Upper lobe of left lung (tissue), 6 donors: ENCODE data around the gene ST3GAL3. TPM values are rescaled to one million over a fixed set of nuclear protein-coding genes. Genes with fewer than 3 reads are reported as not detected.
"Not testable (repeated sequence)": the region's sequence is repeated elsewhere in the genome, so short reads cannot be mapped to it uniquely, and the experiment has no call there.

Experiments used
- ATAC-seq, 2 donors: fragments of 200-7000 bp; cut with Tn5 transposase; one replicate each; pipeline ENCODE4 v1.9.1; 2022; ENCODE audit warnings: mild to moderate bottlenecking in 2 of 2, moderate library complexity in 2 of 2; ENCODE audit not compliant: low FRiP score in 2 of 2
- DNase-seq, 2 donors: peaks; one replicate each; pipeline ENCODE4 v3.0.0-alpha.2; 2019 to 2020
- H3K27ac ChIP-seq, 4 donors: fragments of 200-600 bp; sonication (generic); one replicate each; pipeline ENCODE4 v1.5.1; 2016 to 2019
- H3K27me3 ChIP-seq, 4 donors: fragments of 200-600 bp; sonication (generic); one replicate each; pipeline ENCODE4 v1.5.1; 2017 to 2019
- H3K36me3 ChIP-seq, 4 donors: fragments of 200-600 bp; sonication (generic); one replicate each; pipeline ENCODE4 v1.5.1; 2016 to 2019
- H3K4me1 ChIP-seq, 4 donors: fragments of 200-600 bp; sonication (generic); one replicate each; pipeline ENCODE4 v1.5.1; 2018 to 2019
- H3K4me3 ChIP-seq, 4 donors: fragments of 200-600 bp; sonication (generic); one replicate each; pipeline ENCODE4 v1.5.1; 2017 to 2019; ENCODE audit warnings: mild to moderate bottlenecking in 2 of 4, moderate library complexity in 1 of 4
- H3K9me3 ChIP-seq, 4 donors: fragments of 200-600 bp; sonication (generic); one replicate each; pipeline ENCODE4 v1.5.1; 2018 to 2019
- EP300 ChIP-seq, 4 donors: sonication (generic); formaldehyde crosslinking; IDR thresholded peaks; one replicate each; pipeline ENCODE4 v1.5.1; 2017; ENCODE audit warnings: antibody characterized with exemption in 4 of 4, control low read depth in 2 of 4
- POLR2A ChIP-seq, 4 donors: fragments of 450-650 bp; IDR thresholded peaks; one replicate each; pipeline ENCODE4 v1.5.1; 2016 to 2017; ENCODE audit warnings: antibody characterized with exemption in 4 of 4, mild to moderate bottlenecking in 2 of 4
- POLR2AphosphoS5 ChIP-seq, 2 donors: sonication (generic); formaldehyde crosslinking; IDR thresholded peaks; one replicate each; pipeline ENCODE4 v1.5.1; 2017; ENCODE audit warnings: antibody characterized with exemption in 2 of 2
- WGBS, 2 donors: methylation state at CpG; one replicate each; pipeline ENCODE4 v1.1.5; 2017 to 2018; 5-methylcytosine and 5-hydroxymethylcytosine counted together
- total RNA-seq, 6 donors: library from RNA; depleted of rRNA in 4 of 6; stranded (reverse); fragments of >200 nt in 4 of 6; gene quantifications; one replicate each; pipeline versions ENCODE4 v1.1.0 to v1.2.1, GENCODE V29; 2016 to 2021
- TF ChIP-seq, protein P1 (sequence below), 6 experiments: fragments of 450-650 bp in 4 of 6; fragments of 200-600 bp in 2 of 6; sonication (generic) in 2 of 6; IDR thresholded peaks; one replicate each; pipeline ENCODE4 v1.5.1; 2016 to 2019; ENCODE audit warnings: antibody characterized with exemption in 6 of 6
- donor health status: DM: no; HTN: no; CAD: no; lungs with moderate emphysema.
- donor health status: DM: no; HTN: yes; CAD: no; lungs with severe emphysema.

Gene ST3GAL3
- total RNA-seq, 6 donors from 2014 or later: 14.4 to 46.1 (median 19.2) TPM

- Histone ChIP-seq H3K4me1 (peaks cover 10 to 25% (median 16%) of the 10 kb centered on the region in 4 donors), H3K4me3 (no peak overlapping the region), H3K9me3 (no peaks in the 10 kb centered on the region), H3K27ac (no peak overlapping the region), H3K36me3 (no peaks in the 10 kb centered on the region), H3K27me3 (no peaks in the 10 kb centered on the region)
- ATAC-seq (no peak), DNase-seq (no peak)
- TF ChIP-seq, protein P1, sequence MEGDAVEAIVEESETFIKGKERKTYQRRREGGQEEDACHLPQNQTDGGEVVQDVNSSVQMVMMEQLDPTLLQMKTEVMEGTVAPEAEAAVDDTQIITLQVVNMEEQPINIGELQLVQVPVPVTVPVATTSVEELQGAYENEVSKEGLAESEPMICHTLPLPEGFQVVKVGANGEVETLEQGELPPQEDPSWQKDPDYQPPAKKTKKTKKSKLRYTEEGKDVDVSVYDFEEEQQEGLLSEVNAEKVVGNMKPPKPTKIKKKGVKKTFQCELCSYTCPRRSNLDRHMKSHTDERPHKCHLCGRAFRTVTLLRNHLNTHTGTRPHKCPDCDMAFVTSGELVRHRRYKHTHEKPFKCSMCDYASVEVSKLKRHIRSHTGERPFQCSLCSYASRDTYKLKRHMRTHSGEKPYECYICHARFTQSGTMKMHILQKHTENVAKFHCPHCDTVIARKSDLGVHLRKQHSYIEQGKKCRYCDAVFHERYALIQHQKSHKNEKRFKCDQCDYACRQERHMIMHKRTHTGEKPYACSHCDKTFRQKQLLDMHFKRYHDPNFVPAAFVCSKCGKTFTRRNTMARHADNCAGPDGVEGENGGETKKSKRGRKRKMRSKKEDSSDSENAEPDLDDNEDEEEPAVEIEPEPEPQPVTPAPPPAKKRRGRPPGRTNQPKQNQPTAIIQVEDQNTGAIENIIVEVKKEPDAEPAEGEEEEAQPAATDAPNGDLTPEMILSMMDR (IDR thresholded peaks at IDR 0.05): no peak
- TF ChIP-seq POLR2AphosphoS5 (IDR thresholded peaks at IDR 0.05) (no peak), EP300 (IDR thresholded peaks at IDR 0.05) (no peak), POLR2A (IDR thresholded peaks at IDR 0.05) (no peak)
- 55 to 66% methylated on average over 3 of the region's 3 CpGs for WGBS, 2 donors
Measured at GRCh38 chr1:43832255-43832654, 124.9 kb downstream of the ST3GAL3 start.

DNA sequence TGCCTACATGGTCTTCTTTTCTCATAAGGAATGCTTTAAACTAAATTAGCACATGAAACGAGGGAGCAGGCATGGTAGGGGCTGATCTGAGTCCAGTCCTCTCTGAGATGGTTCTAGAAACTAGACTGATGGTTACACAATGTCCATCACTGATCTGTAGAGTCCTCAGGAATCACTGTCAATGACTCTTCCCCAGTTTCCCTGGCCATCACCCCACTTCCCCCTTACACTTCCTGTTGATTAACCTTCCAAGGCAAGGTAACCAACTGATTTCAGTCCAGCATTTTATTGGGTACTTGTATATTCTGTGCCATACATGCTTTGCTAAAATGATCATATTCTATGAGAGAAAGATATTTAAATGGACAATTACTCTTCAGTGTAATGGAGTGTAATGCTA is 125.7 kb downstream of the ST3GAL3 start:
- no peak for DNase-seq

DNA sequence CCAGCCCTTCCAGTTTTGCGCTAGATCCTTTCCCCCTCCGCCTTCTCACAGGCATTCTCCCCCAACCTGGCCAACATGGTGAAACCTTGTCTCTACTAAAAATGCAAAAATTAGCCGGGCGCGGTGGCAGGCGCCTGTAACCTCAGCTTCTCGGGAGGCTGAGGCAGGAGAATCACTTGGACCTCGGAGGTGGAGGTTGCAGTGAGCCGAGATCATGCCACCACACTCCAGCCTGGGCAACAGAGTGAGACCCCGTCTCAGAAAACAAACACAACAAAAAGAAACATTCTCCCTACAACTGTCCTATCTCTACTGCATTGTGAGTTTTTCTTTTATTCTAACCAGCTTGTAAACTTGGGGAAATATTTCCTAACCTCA is 126.6 kb downstream of the ST3GAL3 start:
- 75 to 94% methylated on average over 5 to 10 of the region's 10 CpGs for WGBS, 2 donors
- ATAC-seq, DNase-seq: not testable (repeated sequence)

More for the DNA sequence above, 125.7 kb downstream of the ST3GAL3 start:
- H3K9me3 ChIP-seq: no peaks in the 10 kb centered on the region
- H3K27me3 ChIP-seq: no peaks in the 10 kb centered on the region
- H3K36me3 ChIP-seq: no peaks in the 10 kb centered on the region
- H3K4me1 ChIP-seq: peaks cover 10 to 25% (median 16%) of the 10 kb centered on the region in 4 donors
- TF ChIP-seq POLR2AphosphoS5 (IDR thresholded peaks at IDR 0.05) (no peak), EP300 (IDR thresholded peaks at IDR 0.05) (no peak), POLR2A (IDR thresholded peaks at IDR 0.05) (no peak)
- TF ChIP-seq, protein P1 (IDR thresholded peaks at IDR 0.05): no peak
- 80 to 100% methylated on average over 1 of the region's 1 CpG for WGBS, 2 donors
- H3K27ac ChIP-seq: peak overlapping the region in 1 of 4 donors; percentile 82
- no peak for ATAC-seq
- no peak overlapping the region for H3K4me3 ChIP-seq

DNA sequence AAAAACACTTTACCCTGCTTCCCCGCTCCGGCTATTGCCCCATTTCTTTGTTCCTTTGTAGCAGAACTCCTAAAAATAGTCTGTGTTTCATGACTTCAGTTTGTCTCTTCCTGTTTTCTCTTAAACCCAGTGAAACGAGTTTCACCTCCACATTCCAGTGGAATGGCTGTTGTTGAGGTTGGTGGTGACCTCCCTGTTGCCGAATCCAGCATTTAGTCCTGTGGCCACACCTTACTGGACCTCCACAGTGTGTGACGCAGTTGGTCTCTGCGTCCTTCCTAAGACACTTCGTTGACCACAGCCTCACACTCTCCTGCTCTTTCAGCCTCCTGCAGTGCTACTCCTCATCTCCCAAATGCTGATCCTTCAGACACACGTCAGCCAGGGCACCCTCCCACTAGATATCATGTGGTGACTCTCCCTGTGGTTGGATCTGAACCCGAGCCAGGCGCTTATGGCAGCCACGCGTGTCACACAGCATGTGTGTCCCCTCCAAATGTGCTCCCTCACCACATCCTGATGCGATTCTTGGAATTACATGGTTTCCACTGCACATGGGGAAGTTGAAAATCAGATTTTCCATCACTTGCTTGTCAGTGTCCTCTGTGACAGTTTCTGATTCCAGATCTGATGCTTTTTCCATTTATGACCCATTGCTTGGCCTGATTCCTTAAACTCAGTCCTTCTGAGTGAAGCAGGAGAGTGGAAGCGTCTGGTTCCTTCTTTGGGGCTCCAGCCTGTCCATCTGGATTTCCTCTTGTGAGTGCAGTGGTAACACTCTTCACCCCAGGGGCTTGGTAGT is 127.1 kb downstream of the ST3GAL3 start:
- TF ChIP-seq POLR2AphosphoS5 (IDR thresholded peaks at IDR 0.05) (peak in 1 of 2 donors; percentile 41), POLR2A (IDR thresholded peaks at IDR 0.05) (no peak)
- Histone ChIP-seq H3K9me3 (no peaks in the 10 kb centered on the region), H3K36me3 (peaks cover 0 to 15% (median 3%) of the 10 kb centered on the region in 4 donors), H3K4me1 (peaks cover 10 to 25% (median 16%) of the 10 kb centered on the region in 4 donors), H3K27me3 (no peaks in the 10 kb centered on the region), H3K27ac (peak overlapping the region; percentile 48 to 82 (median 69)), H3K4me3 (no peak overlapping the region)
- peak in 1 of 2 donors; percentile 56 for ATAC-seq
- WGBS, 2 donors: 64 to 72% methylated on average over 14 of the region's 14 CpGs
- DNase-seq: peak in 1 of 2 donors; percentile 46

More for the DNA sequence above, 126.6 kb downstream of the ST3GAL3 start:
- H3K27me3 ChIP-seq, H3K36me3 ChIP-seq, H3K4me3 ChIP-seq, H3K9me3 ChIP-seq: not testable (repeated sequence)
- Histone ChIP-seq H3K27ac (peak overlapping the region in 3 of 4 donors; percentile 65 to 82 (median 73)), H3K4me1 (peaks cover 10 to 25% (median 16%) of the 10 kb centered on the region in 4 donors)

DNA sequence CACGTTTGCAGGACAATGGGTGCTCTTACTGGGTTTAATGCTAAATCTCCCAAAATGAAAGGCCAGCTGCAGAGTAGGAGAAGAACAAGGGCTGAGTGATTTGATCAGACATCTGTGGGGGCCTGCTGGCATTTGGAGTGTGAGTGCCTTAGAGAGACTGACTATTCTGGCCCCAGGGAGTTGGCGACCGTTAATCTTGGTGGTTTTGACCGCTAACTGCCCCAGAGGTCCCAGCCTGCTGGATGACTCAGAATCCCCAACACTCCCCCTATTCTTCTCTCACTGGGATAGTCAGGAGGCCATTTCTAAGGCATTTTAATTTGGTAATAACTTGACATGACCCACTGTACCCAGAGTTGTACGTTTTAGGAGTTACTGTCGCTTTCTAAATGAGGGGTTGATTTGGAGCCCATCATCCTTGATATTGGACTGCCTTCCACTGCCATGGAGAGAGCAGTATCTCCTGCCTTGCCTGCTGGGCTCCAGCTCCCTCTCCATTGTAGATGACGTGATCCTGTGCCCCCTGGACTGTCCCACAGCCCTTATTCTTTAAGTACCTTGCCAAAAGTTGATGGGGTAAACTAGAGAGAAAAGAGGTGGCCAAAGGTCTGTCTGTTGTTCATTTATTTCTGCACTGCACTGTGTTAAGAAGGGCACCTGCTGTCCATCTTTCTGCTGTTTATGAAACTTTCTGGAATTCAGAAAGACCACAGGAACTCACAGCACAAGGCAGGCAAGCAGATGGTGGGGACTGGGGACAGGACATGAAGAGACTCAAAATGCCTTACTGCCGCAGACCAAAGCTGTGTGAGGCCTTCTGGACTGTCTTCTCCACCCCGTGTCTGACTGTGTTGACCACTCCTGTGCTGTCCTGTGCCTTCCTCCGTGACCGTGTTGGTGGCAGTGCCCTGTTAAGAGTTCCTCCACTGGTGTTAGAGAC is 128.0 kb downstream of the ST3GAL3 start:
- H3K4me3 ChIP-seq: no peak overlapping the region
- peak overlapping the region in 3 of 4 donors; percentile 48 to 82 (median 73) for H3K27ac ChIP-seq
- WGBS, 2 donors: 72 to 82% methylated on average over 10 to 11 of the region's 11 CpGs
- DNase-seq: no peak
- no peaks in the 10 kb centered on the region for H3K9me3 ChIP-seq
- peaks cover 0 to 19% (median 3%) of the 10 kb centered on the region in 4 donors for H3K36me3 ChIP-seq
- H3K27me3 ChIP-seq: no peaks in the 10 kb centered on the region
- H3K4me1 ChIP-seq: peaks cover 10 to 25% (median 16%) of the 10 kb centered on the region in 4 donors
- peak in 1 of 2 donors; percentile 9 for ATAC-seq
- TF ChIP-seq, protein P1 (IDR thresholded peaks at IDR 0.05): no peak
- TF ChIP-seq POLR2A (IDR thresholded peaks at IDR 0.05): no peak
- no peak for TF ChIP-seq EP300 (IDR thresholded peaks at IDR 0.05)
- TF ChIP-seq POLR2AphosphoS5 (IDR thresholded peaks at IDR 0.05): no peak
